ENCODE data around the gene LHFPL2.

Gene LHFPL2

DNA sequence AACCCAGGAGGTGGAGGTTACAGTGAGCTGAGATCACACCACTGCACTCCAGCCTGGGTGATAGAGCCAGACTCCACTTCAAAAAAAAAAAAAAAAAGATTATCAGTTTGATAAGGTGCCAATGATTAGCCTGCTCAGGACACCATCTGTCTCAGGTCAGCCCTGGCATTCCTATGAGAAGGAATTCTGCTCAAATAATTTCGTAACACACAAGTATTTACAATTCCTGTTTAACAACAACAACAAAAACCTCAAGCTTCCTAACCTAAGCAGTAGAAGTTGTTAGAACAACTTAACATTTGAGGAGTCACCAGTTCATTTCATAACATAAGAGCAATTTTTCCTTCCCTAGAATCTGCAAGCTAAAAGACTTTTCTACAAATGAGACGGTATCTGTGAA, 85.0 kb downstream of the LHFPL2 start:
- in situ Hi-C loops (cut with MboI; ENCODE audit: low sequenced_read_pairs, unreplicated experiment) = no loop called here
- TF ChIP-seq, protein P1, sequence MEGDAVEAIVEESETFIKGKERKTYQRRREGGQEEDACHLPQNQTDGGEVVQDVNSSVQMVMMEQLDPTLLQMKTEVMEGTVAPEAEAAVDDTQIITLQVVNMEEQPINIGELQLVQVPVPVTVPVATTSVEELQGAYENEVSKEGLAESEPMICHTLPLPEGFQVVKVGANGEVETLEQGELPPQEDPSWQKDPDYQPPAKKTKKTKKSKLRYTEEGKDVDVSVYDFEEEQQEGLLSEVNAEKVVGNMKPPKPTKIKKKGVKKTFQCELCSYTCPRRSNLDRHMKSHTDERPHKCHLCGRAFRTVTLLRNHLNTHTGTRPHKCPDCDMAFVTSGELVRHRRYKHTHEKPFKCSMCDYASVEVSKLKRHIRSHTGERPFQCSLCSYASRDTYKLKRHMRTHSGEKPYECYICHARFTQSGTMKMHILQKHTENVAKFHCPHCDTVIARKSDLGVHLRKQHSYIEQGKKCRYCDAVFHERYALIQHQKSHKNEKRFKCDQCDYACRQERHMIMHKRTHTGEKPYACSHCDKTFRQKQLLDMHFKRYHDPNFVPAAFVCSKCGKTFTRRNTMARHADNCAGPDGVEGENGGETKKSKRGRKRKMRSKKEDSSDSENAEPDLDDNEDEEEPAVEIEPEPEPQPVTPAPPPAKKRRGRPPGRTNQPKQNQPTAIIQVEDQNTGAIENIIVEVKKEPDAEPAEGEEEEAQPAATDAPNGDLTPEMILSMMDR (IDR thresholded peaks at IDR 0.05; ENCODE audit: borderline replicate concordance, control extremely low read depth, extremely low read depth, insufficient read depth, missing control alignments) = no peak

DNA sequence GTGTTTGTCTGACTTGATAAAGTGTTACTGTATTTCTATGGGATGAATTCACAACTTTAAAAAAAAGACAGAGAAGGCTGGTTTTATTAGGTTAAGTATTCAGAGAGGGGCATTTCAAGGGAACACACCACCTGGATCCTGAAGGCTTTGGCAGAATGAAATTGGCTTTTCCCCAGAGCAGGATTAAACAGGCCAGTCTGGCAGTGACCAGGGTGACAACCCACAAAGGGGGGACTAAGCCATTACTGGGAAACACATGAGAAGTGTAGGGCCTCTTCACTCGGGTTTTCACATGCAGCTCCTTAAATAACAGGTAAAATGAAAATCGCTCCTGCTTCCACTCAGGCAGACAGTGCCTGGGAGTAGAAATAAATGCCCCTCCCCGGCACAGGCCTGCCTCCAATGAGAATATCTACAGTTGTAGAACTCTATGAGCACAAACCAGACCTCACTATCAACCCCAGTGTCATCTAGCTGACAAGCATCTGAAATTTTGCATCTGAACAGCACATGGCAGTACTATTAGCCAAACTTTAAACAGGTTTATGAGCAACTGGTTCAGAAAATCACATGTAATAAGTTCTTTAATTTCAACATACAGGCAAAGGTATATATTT, 85.8 kb downstream of the LHFPL2 start:
- in situ Hi-C loops (cut with MboI; ENCODE audit: low sequenced_read_pairs, unreplicated experiment) = no loop called here
- DNase-seq (ENCODE audit: low spot score) = no peak
- TF ChIP-seq, protein P1 (IDR thresholded peaks at IDR 0.05; ENCODE audit: borderline replicate concordance, control extremely low read depth, extremely low read depth, insufficient read depth, missing control alignments) = no peak

More for the DNA sequence above, 85.0 kb downstream of the LHFPL2 start:
- no peak for DNase-seq (ENCODE audit: low spot score)

DNA sequence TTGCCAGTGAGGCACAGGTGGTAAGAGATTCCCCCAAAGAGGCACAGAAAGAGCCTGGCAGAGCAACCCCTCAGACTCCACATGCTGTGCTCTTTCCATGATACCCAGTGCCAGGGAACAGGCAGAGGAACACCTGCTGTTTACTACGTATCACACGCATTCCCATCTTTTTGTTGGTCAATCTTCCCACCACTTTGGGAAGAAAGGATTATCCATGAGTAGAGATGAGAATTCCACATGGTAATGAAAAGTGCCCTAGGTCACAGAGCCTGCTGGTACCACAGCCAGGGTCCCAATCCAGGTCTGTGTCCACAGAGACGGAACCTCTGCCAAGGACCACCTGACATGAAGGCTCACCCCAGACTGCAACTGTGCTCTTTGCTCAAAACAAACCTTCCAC, 86.6 kb downstream of the LHFPL2 start:
- DNase-seq (ENCODE audit: low spot score) = no peak
- in situ Hi-C loops (cut with MboI; ENCODE audit: low sequenced_read_pairs, unreplicated experiment) = no loop called here
- TF ChIP-seq, protein P1 (IDR thresholded peaks at IDR 0.05; ENCODE audit: borderline replicate concordance, control extremely low read depth, extremely low read depth, insufficient read depth, missing control alignments) = no peak

DNA sequence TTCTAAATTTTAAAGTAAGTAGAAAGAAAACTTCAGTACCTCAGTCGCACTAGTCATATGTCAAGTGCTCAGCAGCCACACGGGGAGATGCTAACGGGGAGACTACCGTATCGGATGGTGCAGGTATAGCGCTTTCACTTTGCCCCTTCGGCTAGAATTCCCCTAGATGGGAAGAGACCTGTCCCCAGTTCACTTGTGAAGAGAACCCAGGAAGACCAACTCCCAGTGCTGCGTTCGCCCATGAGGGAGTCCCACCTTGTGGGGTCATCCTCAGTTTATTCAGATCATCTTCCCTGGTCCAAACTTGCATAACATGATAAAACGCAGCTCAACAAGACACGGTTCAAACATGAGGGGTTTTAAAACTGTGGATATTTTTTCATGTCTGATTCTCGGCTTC, 87.3 kb downstream of the LHFPL2 start:
- TF ChIP-seq, protein P1 (IDR thresholded peaks at IDR 0.05; ENCODE audit: borderline replicate concordance, control extremely low read depth, extremely low read depth, insufficient read depth, missing control alignments) = no peak
- in situ Hi-C loops (cut with MboI; ENCODE audit: low sequenced_read_pairs, unreplicated experiment) = no loop called here
- no peak for DNase-seq (ENCODE audit: low spot score)

DNA sequence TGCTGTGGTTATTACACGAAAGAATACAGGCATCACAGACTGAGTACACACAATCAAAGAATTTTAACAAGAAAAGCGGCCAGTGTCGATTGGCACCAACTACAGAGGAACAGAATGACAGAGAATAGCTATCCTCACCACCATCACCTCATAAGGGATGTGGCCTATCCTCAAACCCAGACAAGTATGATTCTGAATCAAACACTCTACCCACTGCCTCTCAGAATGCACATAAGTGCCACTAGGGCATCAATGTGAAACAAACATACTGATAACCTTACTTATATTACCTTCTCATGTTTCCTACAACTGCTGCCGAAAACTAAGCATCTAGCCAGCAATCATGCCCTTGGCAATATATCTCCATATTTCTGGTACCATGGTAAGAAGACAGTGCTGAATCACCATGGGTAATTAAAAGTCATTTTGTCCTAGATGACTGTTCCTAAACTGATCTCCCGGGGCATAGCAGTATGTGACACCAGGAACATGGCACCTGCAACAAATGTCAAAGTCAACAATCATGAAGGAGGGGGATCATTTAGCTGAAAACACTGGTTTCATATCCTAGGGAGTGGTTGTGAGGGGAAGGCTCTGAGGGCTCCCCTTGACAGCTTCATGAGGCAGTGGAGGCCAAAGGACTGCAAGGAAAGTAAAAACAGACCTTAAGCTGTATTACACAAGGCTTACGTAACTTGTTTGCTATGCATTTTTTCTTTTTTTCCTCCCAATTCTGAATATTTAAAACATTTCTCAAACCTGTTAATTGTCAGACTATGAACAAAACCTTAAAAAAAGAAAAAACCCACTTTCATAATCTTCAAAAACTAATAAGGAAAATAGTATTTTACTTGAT, 88.3 kb downstream of the LHFPL2 start:
- DNase-seq (ENCODE audit: low spot score) = no peak
- TF ChIP-seq, protein P1 (IDR thresholded peaks at IDR 0.05; ENCODE audit: borderline replicate concordance, control extremely low read depth, extremely low read depth, insufficient read depth, missing control alignments) = no peak

DNA sequence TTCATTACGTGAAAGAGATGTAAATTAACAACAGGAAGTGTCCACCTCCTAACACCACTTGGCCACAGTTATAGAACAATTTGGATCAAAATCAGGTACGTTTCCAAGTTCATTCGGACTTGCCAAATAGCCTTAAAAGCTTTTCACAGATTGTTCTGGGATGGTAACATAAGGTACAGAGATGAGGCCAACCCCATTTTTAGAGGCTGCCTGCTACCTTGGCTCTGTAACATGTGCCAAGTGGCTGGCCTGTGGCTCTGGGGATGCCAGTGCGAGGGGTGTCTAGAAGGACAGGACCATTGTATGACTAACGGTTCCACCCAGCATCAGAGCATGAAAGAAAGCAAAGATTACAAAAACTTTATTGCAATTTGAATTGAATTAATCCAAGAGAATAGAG, 91.0 kb downstream of the LHFPL2 start:
- in situ Hi-C loops (cut with MboI; ENCODE audit: low sequenced_read_pairs, unreplicated experiment) = no loop called here
- no peak for DNase-seq (ENCODE audit: low spot score)

More for the DNA sequence above, 88.3 kb downstream of the LHFPL2 start:
- in situ Hi-C loops (cut with MboI; ENCODE audit: low sequenced_read_pairs, unreplicated experiment) = no loop called here

More for the DNA sequence above, 91.0 kb downstream of the LHFPL2 start:
- TF ChIP-seq, protein P1 (IDR thresholded peaks at IDR 0.05; ENCODE audit: borderline replicate concordance, control extremely low read depth, extremely low read depth, insufficient read depth, missing control alignments) = no peak
